Suprapubic skin (tissue), 4 donors: ENCODE data around the gene POLRMT. TPM values are rescaled to one million over a fixed set of nuclear protein-coding genes. Genes with fewer than 3 reads are reported as not detected.

Experiments used
- DNase-seq, 2 donors: peaks; one replicate each; pipeline ENCODE4 v3.0.0-alpha.2; 2019; ENCODE audit warnings: low spot score in 2 of 2
- H3K27ac ChIP-seq: fragments of 200-600 bp; sonication (generic); one replicate; pipeline ENCODE4 v1.5.1; 2019
- H3K27me3 ChIP-seq: fragments of 200-600 bp; sonication (generic); one replicate; pipeline ENCODE4 v1.5.1; 2019
- H3K36me3 ChIP-seq: fragments of 200-600 bp; sonication (generic); one replicate; pipeline ENCODE4 v1.5.1; 2019
- H3K4me1 ChIP-seq: fragments of 200-600 bp; sonication (generic); one replicate; pipeline ENCODE4 v1.5.1; 2019
- H3K4me3 ChIP-seq: fragments of 200-600 bp; sonication (generic); one replicate; pipeline ENCODE4 v1.5.1; 2019; ENCODE audit warnings: mild to moderate bottlenecking
- H3K9me3 ChIP-seq: fragments of 200-600 bp; sonication (generic); one replicate; pipeline ENCODE4 v1.5.1; 2019
- CTCF ChIP-seq, 2 donors: fragments of 200-600 bp in 1 of 2; fragments of 450-650 bp in 1 of 2; sonication (generic) in 1 of 2; IDR thresholded peaks; one replicate each; pipeline ENCODE4 v1.5.1; 2016 to 2019; ENCODE audit warnings: antibody characterized with exemption in 2 of 2, mild to moderate bottlenecking in 1 of 2, moderate library complexity in 1 of 2
- EP300 ChIP-seq: sonication (generic); formaldehyde crosslinking; IDR thresholded peaks from one replicate; pipeline ENCODE4 v1.6.1; 2017; ENCODE audit warnings: antibody characterized with exemption
- POLR2A ChIP-seq, 2 donors: fragments of 450-650 bp; IDR thresholded peaks; one replicate each; pipeline ENCODE4 v1.6.1; 2017; ENCODE audit warnings: antibody characterized with exemption in 2 of 2, mild to moderate bottlenecking in 2 of 2, moderate library complexity in 2 of 2
- POLR2AphosphoS5 ChIP-seq, 3 donors: sonication (generic); formaldehyde crosslinking; IDR thresholded peaks; one replicate each; pipeline ENCODE4 v1.6.1; 2017; ENCODE audit warnings: antibody characterized with exemption in 3 of 3
- WGBS: methylation state at CpG from one replicate; pipeline ENCODE4 v1.1.5; 2018; 5-methylcytosine and 5-hydroxymethylcytosine counted together
- total RNA-seq, 4 donors: library from RNA; depleted of rRNA; stranded (reverse); fragments of >200 nt; gene quantifications; one replicate each; pipeline ENCODE4 v1.1.0, GENCODE V29; 2016

POLRMT gene
- total RNA-seq, 4 donors from 2014 or later, result 26.0 to 60.4 (median 46.3) TPM

GRCh38 chr19:613732-614567, 19.4 kb downstream of the POLRMT start:
- Histone ChIP-seq H3K36me3 (peaks cover 18% of the 10 kb centered on the region), H3K27me3 (peaks cover 10% of the 10 kb centered on the region), H3K4me3 (no peak overlapping the region), H3K4me1 (peaks cover 31% of the 10 kb centered on the region), H3K9me3 (no peaks in the 10 kb centered on the region), H3K27ac (no peak overlapping the region)
- no peak for TF ChIP-seq POLR2AphosphoS5 (IDR thresholded peaks at IDR 0.05)
- TF ChIP-seq EP300, result no peak
- no peak for TF ChIP-seq CTCF (IDR thresholded peaks at IDR 0.05)
- TF ChIP-seq POLR2A (IDR thresholded peaks at IDR 0.05), result no peak
- 80% methylated on average over 37 of the region's 54 CpGs for WGBS
- no peak for DNase-seq

- Histone ChIP-seq H3K27me3 (peaks cover 16% of the 10 kb centered on the region), H3K27ac (no peak overlapping the region), H3K36me3 (peaks cover 8% of the 10 kb centered on the region), H3K4me3 (no peak overlapping the region), H3K4me1 (peaks cover 33% of the 10 kb centered on the region), H3K9me3 (no peaks in the 10 kb centered on the region)
- no peak for DNase-seq
- no peak for TF ChIP-seq POLR2AphosphoS5 (IDR thresholded peaks at IDR 0.05)
- no peak for TF ChIP-seq POLR2A (IDR thresholded peaks at IDR 0.05)
- TF ChIP-seq EP300, result no peak
- TF ChIP-seq CTCF (IDR thresholded peaks at IDR 0.05), result no peak
- WGBS, result 92% methylated on average over 31 of the region's 33 CpGs
These were observed 20.4 kb downstream of the POLRMT start for GRCh38 chr19:612941-613340.

GRCh38 chr19:611481-611868, 21.9 kb downstream of the POLRMT start:
- Histone ChIP-seq H3K27ac (no peak overlapping the region), H3K4me3 (peak overlapping the region; percentile 28), H3K27me3 (peaks cover 11% of the 10 kb centered on the region), H3K4me1 (peaks cover 30% of the 10 kb centered on the region), H3K9me3 (no peaks in the 10 kb centered on the region), H3K36me3 (no peaks in the 10 kb centered on the region)
- DNase-seq, result no peak
- WGBS, result 81% methylated on average over 4 of the region's 13 CpGs
- TF ChIP-seq CTCF (IDR thresholded peaks at IDR 0.05), result no peak
- no peak for TF ChIP-seq POLR2AphosphoS5 (IDR thresholded peaks at IDR 0.05)
- no peak for TF ChIP-seq POLR2A (IDR thresholded peaks at IDR 0.05)
- TF ChIP-seq EP300, result no peak

GRCh38 chr19:610801-611480, 22.4 kb downstream of the POLRMT start:
- H3K36me3 ChIP-seq, result no peaks in the 10 kb centered on the region
- H3K27me3 ChIP-seq, result peaks cover 11% of the 10 kb centered on the region
- H3K4me1 ChIP-seq, result peaks cover 27% of the 10 kb centered on the region
- DNase-seq, result no peak
- TF ChIP-seq POLR2AphosphoS5 (IDR thresholded peaks at IDR 0.05) (no peak), POLR2A (IDR thresholded peaks at IDR 0.05) (no peak), EP300 (no peak), CTCF (IDR thresholded peaks at IDR 0.05) (no peak)
- peak overlapping the region; percentile 28 for H3K4me3 ChIP-seq
- WGBS, result 22% methylated on average over 29 of the region's 36 CpGs
- H3K9me3 ChIP-seq, result no peaks in the 10 kb centered on the region
- peak overlapping the region; percentile 18 for H3K27ac ChIP-seq
